NCI-H2227 treated with DMSO at 0.1 percent for 48 hours (cell line): ENCODE results near the gene STXBP5.

ENCODE experiments used
- DNase-seq: peaks from one replicate; lab custom pipeline; 2025; lab: John Stamatoyannopoulos, UW

Gene STXBP5

DNA sequence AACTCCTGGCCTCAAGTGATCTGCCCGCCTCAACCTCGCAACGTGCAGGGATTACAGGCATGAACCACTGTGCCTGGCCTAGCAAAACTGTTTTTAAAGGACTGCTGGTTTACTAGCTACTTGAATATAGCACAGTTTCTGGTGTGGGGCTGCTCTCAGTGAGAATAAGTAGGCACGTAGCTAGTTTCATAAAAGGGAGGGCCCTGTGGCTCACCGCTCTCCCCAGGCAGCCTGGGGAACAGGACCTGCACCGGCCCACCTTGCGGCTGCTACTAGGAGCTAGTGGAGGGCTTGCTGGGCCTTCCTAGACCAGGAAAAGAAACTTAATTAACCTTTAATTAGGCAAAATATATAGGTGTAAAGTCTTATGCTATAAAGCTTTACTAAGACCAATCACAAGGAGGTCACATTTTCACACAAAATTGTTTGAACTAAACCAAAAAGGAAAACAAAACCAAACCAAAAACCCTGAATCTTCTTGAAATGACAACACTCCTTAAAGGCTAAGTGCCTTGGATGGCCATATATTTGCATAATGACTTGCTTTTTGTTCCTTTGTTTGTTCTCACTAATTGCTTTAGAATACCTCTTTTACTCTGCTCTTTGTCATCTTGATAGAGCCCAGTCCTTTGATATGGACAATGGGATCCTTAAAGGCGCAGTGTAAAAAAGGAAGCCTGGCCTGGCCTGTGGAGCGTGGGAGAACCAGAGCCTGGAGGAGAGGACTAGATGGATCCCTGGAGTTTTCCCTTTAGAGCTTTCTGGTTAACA, 234.7 kb downstream of the STXBP5 start:
- no peak for DNase-seq
